GM18951 (cell line): ENCODE results near the gene TRIM15.
"Not testable (repeated sequence)": the region's sequence is repeated elsewhere in the genome, so short reads cannot be mapped to it uniquely, and the experiment has no call there.

ENCODE experiments used
- POLR2A ChIP-seq: IDR thresholded peaks from 4 replicates; pipeline ENCODE4 v1.6.1; 2011; ENCODE audit warnings: mild to moderate bottlenecking; ENCODE audit not compliant: insufficient read length, insufficient read depth; ENCODE audit errors: extremely low read depth
- in situ Hi-C: fragments of 300-500 bp; cut with MboI; formaldehyde crosslinking; loops from one replicate; pipeline ENCODE4 v1.12.0; 2022; ENCODE audit warnings: low sequenced_read_pairs, mixed read lengths, inconsistent platforms; ENCODE audit not compliant: unreplicated experiment

The TRIM15 gene

GRCh38 chr6:30206799-30207618 is 43.7 kb downstream of the TRIM15 start:
- no peak for TF ChIP-seq POLR2A
- in situ Hi-C loops: no loop called here

DNA sequence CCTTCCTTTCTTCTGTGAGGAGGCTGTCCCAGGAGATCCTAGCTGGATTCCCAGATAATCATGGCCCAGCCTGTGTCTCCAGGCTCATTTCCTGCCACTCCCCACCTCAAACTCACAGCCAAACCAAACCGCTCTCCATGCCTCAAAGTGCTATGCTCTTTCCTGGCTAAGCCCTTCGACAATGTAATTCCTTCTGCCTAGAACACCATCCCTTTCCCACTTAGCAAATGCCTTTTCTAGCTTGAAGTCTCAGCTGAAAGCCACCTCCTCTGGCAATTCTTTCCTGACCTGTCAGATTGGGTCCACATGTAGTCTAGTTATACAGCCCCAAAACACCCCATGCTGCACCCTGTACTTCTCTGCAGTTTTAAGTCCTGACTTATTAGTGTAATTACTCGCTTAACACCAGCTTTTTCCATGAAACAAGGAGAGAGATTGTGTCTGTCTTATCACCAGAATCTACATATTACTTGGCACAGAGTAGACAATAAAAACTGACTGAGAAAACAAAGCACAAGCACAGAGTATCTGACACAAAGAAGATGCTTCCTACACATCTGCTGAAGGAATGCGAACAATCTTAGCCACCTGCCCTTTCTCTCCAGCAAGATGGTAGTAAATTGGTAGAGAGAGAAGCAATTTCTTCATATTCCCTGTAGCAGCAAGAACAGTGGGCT is 44.4 kb downstream of the TRIM15 start:
- in situ Hi-C loops: no loop called here
- no peak for TF ChIP-seq POLR2A

DNA sequence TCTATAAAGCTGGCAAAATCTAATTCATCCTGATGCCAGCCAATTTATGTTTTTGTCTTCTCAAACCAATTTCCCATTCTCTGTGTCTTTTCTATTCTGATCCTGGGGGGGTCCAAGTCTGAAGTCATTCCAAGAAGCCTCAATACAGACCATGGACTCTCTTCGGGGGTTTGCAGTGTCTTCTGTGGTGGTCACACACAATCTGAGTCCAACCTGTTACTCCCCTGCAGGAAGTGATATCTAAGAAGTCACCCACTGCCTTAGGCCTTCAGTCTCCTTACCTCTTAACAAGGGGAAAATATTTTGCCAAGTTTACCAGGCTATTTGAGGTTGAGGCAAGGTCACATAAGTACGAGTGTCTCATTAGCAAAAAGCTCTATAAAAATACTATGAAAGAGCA is 48.0 kb downstream of the TRIM15 start:
- in situ Hi-C loops: no loop called here
- TF ChIP-seq POLR2A: no peak

DNA sequence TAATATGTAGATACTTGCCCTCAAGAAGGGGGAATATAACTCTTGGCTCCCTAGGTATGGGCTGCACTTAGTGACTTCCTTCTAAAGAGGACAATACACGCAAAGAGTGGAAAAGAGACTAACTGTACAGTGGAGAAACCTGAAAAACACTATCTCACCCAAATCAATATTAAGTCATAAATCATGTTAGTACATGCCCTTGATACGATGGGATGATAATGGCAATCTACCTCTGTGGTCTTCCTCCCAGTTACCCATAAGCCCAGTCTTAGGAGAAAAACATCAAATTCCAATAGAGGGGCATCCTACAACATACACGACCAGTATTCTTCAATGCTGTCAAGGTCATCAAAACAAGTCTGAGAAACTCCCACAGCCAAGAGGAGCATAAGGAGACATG is 48.6 kb downstream of the TRIM15 start:
- no peak for TF ChIP-seq POLR2A
- in situ Hi-C loops: no loop called here

- TF ChIP-seq POLR2A: peak; percentile 92
- in situ Hi-C loops: no loop called here
These were observed 49.7 kb downstream of the TRIM15 start, which contains the start of gene TRIM26 for GRCh38 chr6:30212865-30213666. TRIM26 (minus strand) TSS chr6:30213406; CDS start chr6:30199103, 14,303 bp downstream.

- in situ Hi-C loops: no loop called here
- TF ChIP-seq POLR2A: no peak
These were observed 50.3 kb downstream of the TRIM15 start for GRCh38 chr6:30213667-30213956.

- in situ Hi-C loops: no loop called here
- peak; percentile 96 for TF ChIP-seq POLR2A
These were observed 50.8 kb downstream of the TRIM15 start for GRCh38 chr6:30213957-30214656.

DNA sequence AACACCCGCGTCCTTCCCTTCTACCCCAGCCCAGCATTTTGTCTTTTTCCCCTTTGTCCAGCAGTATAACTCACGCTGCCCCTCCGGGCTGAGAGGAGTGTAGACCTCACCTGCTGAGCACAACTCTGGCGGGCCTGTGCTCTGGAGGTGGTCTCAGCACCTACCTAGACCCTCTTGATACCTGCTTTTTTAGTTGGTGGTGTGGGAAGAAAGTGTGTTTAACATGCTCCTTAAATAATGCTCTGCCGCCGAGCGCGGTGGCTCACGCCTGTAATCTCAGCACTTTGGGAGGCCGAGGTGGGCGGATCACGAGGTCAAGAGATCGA is 51.3 kb downstream of the TRIM15 start:
- no peak for TF ChIP-seq POLR2A
- in situ Hi-C loops: no loop called here

GRCh38 chr6:30216096-30216495 is 52.8 kb downstream of the TRIM15 start:
- in situ Hi-C loops: no loop called here
- TF ChIP-seq POLR2A: no peak

- in situ Hi-C loops: no loop called here
- TF ChIP-seq POLR2A: no peak
These were observed 55.9 kb downstream of the TRIM15 start for GRCh38 chr6:30219244-30219643.

DNA sequence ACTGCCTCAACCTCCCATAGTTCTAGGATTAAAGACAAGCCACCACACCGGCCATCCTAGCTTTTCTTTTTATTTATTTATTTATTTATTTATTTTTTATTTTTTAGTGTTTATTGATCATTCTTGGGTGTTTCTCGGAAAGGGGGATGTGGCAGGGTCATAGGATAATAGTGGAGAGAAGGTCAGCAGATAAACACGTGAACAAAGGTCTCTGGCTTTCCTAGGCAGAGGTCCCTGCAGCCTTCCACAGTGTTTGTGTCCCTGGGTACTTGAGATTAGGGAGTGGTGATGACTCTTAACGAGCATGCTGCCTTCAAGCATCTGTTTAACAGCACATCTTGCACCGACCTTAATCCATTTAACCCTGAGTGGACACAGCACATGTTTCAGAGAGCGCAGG is 58.0 kb downstream of the TRIM15 start:
- in situ Hi-C loops: not testable (repeated sequence)

- in situ Hi-C loops: not testable (repeated sequence)
These were observed 58.6 kb downstream of the TRIM15 start for GRCh38 chr6:30221956-30222355.
